Measurements from ENCODE around the gene PSMA6.
A peak's percentile ranks its signal among the peaks of the same experiment; 100 is the strongest.
"Not testable (repeated sequence)": the region's sequence is repeated elsewhere in the genome, so short reads cannot be mapped to it uniquely, and the experiment has no call there.

Gene PSMA6

GRCh38 chr14:35292051-35292769, at the start of gene PSMA6:
PSMA6 (plus strand) TSS chr14:35292382; CDS start chr14:35292477, 95 bp downstream.
- DNase-seq (ENCODE audit: low read depth in 2 of 3, low spot score in 1 of 3) = peak; percentile 95 to 99 (median 98)

GRCh38 chr14:35242599-35243311, 49.4 kb upstream of the PSMA6 start:
- no peak for DNase-seq (ENCODE audit: low read depth in 2 of 3, low spot score in 1 of 3)

DNA sequence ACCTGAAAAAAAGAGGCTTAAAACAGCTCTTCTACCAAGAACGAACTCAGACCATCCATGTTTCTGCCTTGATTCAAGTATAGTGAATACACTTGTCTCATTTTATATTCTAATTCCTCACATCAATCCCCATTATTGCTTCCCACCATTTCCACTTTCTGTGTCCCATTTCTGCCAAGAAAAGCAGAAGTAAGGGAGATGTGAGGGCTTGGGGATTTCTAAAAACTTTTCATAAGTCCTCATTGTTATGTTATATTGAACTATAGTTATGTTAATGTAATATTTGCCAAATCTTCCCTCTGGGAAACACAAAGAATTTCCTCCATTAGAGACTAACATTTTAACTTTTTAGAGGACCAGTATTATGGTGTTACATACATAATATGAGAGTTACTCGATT, 48.2 kb upstream of the PSMA6 start:
- no peak for DNase-seq (ENCODE audit: low read depth in 2 of 3, low spot score in 1 of 3)

DNA sequence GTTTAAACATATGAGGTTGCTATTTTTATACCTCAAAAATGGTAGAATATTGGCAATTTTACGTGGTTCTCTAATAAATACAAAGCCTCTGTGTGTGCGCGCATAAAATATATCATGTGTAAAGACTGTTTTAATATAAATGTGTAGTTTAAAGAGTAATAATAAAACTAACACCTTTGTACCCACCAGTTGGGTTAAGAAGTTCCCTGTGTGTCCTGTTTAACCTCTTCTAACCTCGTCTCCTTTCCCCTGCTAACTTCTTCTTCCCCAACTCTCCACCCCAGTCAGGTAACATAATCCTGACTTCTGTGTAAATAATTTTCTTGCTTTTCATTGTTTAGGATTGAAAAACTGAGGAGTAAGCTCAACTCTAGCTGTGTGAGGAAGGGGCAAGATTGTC, 47.6 kb upstream of the PSMA6 start:
- no peak for DNase-seq (ENCODE audit: low read depth in 2 of 3, low spot score in 1 of 3)

- no peak for DNase-seq (ENCODE audit: low read depth in 2 of 3, low spot score in 1 of 3)
Observed at GRCh38 chr14:35245051-35245450, 47.1 kb upstream of the PSMA6 start.

DNA sequence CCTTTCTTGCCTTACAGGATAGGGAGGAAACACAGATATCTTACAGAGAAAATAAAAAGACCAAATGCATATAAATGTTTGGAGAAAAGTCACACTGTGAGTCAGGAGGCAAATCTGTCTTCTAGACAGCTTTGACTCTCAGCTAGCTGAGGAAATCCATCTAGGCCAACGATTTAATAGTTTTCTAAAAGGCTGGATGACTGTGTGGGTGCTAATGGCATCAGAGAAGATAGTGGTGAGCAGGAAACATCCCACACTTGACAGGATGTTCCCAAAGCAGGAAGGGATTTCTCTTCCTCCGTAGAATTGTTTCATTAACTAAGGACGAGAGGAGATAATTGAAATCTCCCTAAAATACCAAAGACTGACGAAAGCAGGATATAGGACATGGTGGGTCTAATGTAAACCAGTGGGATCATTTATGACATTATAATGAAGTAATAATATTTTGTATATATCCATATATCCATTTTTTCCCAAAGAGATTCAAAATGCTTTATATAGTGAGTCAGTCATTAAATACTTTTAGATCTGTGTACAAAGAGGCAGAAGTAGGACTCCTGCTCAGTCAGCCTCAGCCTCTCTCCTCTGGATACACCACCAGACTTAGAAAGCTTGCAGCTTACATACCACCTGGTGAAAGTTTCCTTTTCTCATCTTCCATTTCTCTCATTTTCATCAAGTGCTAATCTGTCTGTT, 44.3 kb upstream of the PSMA6 start:
- DNase-seq (ENCODE audit: low read depth in 2 of 3, low spot score in 1 of 3) = no peak

- no peak for DNase-seq (ENCODE audit: low read depth in 2 of 3, low spot score in 1 of 3)
Observed at GRCh38 chr14:35248476-35248788, 43.8 kb upstream of the PSMA6 start.

DNA sequence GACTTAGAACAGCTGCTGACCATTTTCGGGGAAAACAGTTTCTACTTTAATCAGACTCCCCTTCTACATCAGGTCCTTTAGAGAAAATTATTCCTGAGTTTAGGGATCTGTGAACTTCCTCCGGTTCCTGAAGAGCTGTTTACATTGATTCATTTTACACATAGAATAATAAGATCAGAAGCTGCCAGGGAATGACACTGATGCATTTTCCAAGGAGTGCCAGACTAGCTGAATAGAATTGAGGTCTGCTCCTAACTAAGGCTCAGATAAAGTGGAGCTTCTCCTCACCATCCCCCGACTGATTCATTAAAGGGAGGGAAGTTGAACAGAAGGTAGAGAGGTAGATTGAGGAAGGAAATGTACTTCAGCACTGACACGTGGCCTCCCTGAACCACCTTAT, 41.9 kb upstream of the PSMA6 start:
- DNase-seq (ENCODE audit: low read depth in 2 of 3, low spot score in 1 of 3) = no peak

DNA sequence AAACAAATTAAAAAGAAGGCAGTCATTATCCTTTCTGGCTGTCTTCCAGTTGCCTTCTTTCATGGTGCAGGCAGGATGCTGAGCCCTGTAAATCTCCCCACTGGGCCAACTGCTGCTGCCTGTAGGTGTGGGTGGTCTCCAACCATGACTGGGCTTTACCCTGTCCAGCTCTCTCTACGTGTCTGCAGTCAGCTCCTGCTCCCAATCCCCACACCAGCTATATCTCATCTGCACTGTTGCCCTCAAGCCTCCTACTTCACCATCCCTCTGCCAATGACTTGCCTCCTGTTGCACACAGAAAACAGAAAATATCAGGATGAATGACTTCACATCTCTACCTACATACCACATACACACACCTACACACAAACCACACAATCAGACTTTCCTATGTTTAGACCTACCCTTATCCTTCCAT, 39.7 kb upstream of the PSMA6 start:
- peak in 1 of 3 donors; percentile 3 for DNase-seq (ENCODE audit: low read depth in 2 of 3, low spot score in 1 of 3)

GRCh38 chr14:35253056-35253455, 39.1 kb upstream of the PSMA6 start:
- DNase-seq (ENCODE audit: low read depth in 2 of 3, low spot score in 1 of 3) = not testable (repeated sequence)

- DNase-seq (ENCODE audit: low read depth in 2 of 3, low spot score in 1 of 3) = not testable (repeated sequence)
Observed at GRCh38 chr14:35254034-35254622, 38.1 kb upstream of the PSMA6 start.

GRCh38 chr14:35254736-35255135, 37.4 kb upstream of the PSMA6 start:
- peak; percentile 4 to 14 (median 9) for DNase-seq (ENCODE audit: low read depth in 2 of 3, low spot score in 1 of 3)

- DNase-seq (ENCODE audit: low read depth in 2 of 3, low spot score in 1 of 3) = no peak
Observed at GRCh38 chr14:35255711-35256110, 36.5 kb upstream of the PSMA6 start.

GRCh38 chr14:35257809-35258208, 34.4 kb upstream of the PSMA6 start:
- no peak for DNase-seq (ENCODE audit: low read depth in 2 of 3, low spot score in 1 of 3)

DNA sequence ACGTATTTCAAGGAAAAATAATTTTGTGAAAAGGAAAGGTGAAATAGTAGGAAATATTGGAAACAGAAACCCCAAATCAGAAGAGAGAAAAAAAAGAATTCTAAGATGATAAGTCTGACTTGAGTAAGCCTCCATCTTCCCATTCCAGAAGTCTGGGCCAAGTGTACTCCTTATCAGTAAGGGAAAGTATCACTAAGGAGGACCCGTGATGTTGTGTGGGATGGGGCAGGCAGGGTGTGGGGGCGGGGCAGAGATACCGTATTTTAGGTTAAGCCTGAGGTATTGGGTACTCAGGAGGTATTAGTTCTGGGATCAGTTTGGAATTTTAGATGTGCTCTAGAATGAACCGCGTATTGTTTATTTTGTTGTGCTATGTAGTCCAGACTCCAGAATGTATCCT, 33.8 kb upstream of the PSMA6 start:
- no peak for DNase-seq (ENCODE audit: low read depth in 2 of 3, low spot score in 1 of 3)

DNA sequence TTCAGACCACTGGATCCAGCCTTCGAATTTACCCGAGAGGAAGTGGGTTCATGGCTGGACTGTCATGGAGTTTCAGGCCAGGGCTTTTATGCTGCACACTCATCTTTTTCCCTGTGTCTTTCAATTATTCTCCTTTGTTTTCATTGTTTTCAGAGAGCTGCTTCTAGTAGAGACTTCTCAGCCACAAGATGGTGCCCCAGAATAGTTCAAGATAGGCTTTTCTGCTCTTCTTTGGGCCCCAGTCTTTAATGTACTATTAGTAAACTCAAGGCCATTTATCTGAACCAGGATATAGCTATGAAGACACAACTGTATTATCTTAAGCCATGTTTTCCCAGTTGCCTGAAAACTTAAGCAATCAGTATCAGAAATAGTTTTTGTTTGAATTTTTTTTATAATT, 30.4 kb upstream of the PSMA6 start:
- DNase-seq (ENCODE audit: low read depth in 2 of 3, low spot score in 1 of 3) = no peak

DNA sequence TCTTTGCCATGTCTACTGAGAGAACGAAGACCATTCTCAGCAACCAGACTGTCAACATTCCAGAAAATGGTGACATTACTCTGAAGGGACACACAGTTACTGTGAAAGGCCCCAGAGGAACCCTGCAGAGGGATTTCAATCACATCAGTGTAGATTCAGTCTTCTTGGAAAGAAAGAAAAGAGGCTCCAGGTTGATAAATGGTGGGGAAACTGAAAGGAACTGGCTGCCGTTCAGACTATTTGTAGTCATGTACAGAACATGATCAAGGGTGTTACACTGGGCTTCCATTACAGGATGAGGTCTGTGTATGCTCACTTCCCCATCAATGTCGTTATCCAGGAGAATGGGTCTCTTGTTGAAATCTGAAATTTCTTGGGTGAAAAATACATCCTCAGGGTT, 29.7 kb upstream of the PSMA6 start:
- no peak for DNase-seq (ENCODE audit: low read depth in 2 of 3, low spot score in 1 of 3)

GRCh38 chr14:35268946-35269345, 23.2 kb upstream of the PSMA6 start:
- DNase-seq (ENCODE audit: low read depth in 2 of 3, low spot score in 1 of 3) = no peak

- no peak for DNase-seq (ENCODE audit: low read depth in 2 of 3, low spot score in 1 of 3)
Observed at GRCh38 chr14:35274805-35275204, 17.4 kb upstream of the PSMA6 start.

GRCh38 chr14:35277179-35277578, 15.0 kb upstream of the PSMA6 start:
- DNase-seq (ENCODE audit: low read depth in 2 of 3, low spot score in 1 of 3) = no peak

- DNase-seq (ENCODE audit: low read depth in 2 of 3, low spot score in 1 of 3) = no peak
Observed at GRCh38 chr14:35279369-35279768, 12.8 kb upstream of the PSMA6 start.

DNA sequence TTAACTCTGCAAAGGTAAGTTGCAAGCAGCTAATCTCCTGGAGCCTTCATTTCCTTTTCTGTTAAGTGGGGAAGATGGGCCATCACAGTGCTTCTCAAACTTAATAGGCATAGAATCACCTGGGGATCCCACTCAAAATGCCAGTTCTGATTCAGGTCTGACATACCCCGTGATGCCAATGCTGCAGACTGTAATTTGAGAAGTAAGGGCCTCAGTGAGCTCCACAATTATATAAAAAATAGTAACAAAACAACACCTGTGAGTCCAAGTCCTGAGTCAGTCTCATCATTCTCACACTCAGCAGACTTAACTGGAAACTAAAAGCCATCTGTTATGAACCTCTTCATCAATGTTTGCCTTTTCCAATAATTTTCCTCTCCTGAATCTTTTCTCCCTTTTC, 10.8 kb upstream of the PSMA6 start:
- DNase-seq (ENCODE audit: low read depth in 2 of 3, low spot score in 1 of 3) = no peak
